Anterior cingulate cortex (tissue), 58 donors: Measurements from ENCODE around the gene TMC6.
"Not testable (repeated sequence)": the region's sequence is repeated elsewhere in the genome, so short reads cannot be mapped to it uniquely, and the experiment has no call there.

ENCODE experiments used
- DNase-seq, 58 donors: peaks; one replicate each; lab custom pipeline; 2025; lab: John Stamatoyannopoulos, UW

The TMC6 gene

GRCh38 chr17:78128551-78129350, at the start of gene TMC6:
Gene TMC6, minus strand, starts transcription at chr17:78128755. Its CDS starts 1,923 bp downstream, at chr17:78126832.
- peak in 26 of 58 donors; percentile 26 to 76 (median 50) for DNase-seq

DNA sequence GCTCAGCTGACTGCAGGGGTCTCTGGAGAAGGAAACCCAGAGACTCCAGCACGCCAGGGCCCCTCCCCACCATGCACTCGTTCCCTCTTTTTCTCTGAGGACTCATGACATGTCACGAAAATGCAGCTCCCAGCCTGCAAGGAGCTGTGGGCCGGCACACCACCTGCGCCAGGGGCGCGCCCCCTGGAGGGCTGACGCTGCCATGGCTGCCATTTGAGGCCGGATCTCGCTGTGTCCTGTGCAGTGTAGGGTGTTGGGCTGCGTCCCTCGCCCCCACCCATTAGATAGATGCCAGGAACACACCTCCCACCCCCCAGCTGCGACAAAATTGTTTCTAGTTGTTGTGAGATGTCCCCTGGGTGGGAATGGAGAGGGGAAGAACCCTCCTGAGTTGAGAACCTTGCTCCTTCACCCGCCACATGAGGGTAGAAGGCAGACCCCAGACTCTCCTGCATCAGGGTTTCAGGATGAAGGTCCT, 48.0 kb upstream of the TMC6 start:
- DNase-seq: peak in 35 of 58 donors; percentile 10 to 71 (median 32)

- no peak for DNase-seq
Observed at GRCh38 chr17:78175643-78175981, 47.1 kb upstream of the TMC6 start.

- peak in 2 of 58 donors; percentile 22 to 46 for DNase-seq
Observed at GRCh38 chr17:78174870-78175642, 46.5 kb upstream of the TMC6 start.

DNA sequence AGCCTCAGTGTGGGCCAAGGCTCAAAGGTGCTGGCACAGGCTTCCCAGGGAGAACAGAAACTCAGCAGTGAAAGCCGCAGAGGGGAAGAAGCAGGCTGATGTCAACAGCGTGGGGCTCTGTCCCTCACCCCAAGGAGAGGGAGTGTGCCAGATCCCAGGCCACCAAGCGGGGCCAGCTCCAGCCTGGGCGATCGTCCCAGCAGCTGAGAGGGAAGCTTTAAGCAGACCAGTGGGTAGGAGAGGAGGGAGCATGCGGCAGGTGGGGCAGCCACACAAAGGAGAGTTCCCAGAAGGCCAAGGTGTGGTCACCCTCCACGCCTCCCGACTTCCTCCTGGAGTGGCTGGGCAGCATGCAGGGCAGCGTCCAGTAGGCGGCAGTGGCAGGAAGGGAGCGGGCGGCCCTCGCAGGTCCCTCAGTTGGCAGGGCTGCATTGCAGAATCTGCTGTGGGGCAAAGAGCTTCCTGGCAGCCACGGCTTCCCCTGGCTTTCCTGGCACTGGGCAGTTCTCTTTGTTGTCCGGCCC, 45.9 kb upstream of the TMC6 start:
- DNase-seq: peak in 55 of 58 donors; percentile 24 to 98 (median 80)

DNA sequence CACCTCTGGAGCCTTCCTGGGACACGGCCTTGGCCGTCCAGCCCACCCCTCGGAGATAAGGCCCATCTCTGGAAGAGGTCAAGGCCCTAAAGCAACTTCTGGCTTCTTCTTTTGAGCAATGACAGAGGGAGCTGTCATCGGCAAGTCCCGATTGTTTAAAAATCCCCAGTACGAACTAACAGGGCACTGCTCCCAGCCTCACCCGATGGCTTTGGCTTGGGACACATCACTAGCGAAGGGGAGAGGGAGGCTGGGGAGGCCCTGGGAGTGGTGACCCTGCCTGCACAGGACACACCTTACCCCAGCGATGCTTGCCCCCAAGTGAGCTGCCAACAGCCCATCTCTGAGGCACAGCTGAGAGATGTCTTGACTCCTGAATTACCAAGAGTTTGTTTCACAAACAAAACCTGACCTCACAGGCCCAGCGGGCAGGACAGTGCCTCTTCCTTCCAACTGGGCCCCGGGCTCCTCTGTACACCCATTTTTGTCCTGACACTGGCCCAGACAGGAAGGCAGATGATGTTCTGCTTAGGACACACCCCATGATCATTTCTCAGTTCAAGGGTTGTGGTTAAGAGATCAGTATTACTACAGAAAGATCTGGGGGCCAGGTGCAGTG, 44.7 kb upstream of the TMC6 start:
- no peak for DNase-seq

- peak in 5 of 58 donors; percentile 15 to 30 (median 18) for DNase-seq
Observed at GRCh38 chr17:78172249-78173051, 43.9 kb upstream of the TMC6 start.

GRCh38 chr17:78171591-78172248, 43.2 kb upstream of the TMC6 start:
- DNase-seq: not testable (repeated sequence)

GRCh38 chr17:78170692-78171590, 42.4 kb upstream of the TMC6 start:
- DNase-seq: no peak

- DNase-seq: peak in 49 of 58 donors; percentile 4 to 75 (median 42)
Observed at GRCh38 chr17:78168903-78169793, 40.6 kb upstream of the TMC6 start.

DNA sequence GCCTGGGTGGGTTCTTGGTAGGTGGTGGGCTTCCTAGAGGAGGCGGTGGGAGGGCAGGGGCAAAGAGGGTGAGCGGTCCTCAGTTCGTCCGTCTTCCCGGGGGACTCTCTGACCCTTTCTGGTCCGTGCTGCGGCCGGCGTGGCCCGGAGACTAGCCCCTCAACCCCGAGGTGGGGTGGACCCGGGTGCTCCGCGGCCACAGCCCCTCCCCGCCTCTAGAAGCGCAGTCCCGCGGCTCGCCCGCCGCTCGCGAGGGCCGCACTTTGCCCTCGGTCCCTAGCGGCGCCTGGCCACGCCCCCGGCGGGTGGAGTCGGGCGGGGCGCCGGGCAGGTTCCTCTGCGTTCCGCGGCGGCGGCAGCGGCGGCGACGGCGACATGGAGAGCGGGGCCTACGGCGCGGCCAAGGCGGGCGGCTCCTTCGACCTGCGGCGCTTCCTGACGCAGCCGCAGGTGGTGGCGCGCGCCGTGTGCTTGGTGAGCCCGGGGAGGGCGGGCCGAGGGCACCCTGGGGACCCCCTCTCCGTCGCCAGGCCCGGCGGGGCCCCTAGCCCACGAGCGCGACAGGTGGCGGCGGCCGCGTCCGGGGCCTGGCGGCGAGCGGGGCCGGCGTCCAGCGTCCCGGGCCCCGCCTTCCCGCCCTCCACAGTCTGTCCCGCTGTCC, 39.8 kb upstream of the TMC6 start, which contains the start of gene SYNGR2:
TSS of gene SYNGR2 (plus strand) at position 340 of the 661 bp plus-strand sequence. CDS start at position 376, 36 bp downstream.
- DNase-seq: peak in 53 of 58 donors; percentile 16 to 77 (median 50)

GRCh38 chr17:78166416-78166815, 37.9 kb upstream of the TMC6 start:
- DNase-seq: no peak

DNA sequence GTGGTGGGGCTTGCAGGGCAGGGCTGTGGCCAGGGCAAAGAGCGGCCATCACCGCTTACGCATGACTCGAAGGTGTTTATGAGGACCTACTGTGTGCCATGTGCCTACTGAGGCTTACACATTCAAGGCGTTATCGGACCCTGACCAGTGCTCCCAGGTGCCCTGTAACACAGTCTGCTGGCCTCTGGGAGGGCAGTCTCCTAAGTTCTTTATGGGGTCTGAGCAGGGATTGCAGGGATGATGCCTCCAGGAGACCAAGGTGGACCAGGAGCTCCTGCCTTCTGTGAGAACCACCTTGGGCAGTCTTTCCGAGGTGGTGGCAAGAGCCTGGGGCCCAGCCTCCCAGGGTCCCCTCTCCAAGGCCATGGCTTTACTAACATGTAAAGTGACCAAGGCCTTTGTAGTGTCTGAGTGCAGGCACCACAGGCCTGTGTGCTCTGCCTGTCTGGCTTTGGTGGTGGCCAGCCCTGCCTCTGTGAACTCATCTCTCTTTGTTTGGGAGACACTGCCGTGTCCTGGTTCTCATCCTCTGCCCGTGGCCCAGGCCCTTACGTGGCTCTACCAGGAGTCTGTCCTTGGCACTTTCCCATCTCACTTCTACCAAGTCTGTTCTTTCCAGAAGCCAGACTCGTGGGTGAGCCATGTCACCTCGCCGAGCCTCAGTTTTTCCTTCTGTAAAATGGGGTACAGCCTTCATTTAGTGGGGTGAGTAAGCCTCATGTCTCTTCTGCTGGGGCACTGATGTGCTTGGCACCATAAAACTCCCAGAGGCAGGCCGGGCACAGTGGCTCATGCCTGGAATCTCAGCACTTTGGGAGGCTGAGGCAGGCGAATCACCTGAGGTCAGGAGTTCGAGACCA, 36.4 kb upstream of the TMC6 start:
- DNase-seq: no peak

DNA sequence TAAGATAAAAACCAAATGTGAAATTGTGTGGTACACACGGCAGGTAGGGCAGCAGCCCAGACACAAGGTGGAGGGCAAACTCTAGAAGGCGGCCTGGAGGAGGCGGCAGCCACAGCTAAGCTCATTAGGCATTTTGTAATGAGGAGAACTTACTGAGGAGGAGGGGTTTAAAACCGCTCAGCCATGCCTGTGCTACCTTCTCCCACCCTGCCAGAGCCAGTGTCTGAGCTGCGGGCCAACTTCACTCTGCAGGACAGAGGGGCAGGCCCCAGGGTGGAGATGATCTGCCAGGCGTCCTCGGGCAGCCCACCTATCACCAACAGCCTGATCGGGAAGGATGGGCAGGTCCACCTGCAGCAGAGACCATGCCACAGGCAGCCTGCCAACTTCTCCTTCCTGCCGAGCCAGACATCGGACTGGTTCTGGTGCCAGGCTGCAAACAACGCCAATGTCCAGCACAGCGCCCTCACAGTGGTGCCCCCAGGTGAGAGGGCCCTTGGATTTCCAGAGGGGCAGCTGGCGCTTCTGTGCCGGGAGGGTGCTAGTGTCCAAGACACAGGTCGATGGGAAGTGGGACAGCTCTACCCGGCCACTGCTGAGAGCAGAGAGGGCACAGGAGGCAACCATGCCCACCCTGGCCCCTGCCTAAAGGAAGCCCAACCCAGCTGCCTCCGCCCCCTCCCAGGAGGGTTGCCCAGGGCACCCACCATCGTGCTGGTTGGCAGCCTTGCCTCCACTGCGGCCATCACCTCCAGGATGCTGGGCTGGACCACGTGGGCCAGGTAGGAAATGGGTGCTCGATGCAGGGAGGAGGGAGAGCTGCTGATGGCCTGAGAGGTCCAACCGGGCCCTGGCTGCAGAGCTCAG, 35.6 kb upstream of the TMC6 start:
- no peak for DNase-seq
